ENCODE measurements around the gene EMC9.

DNA sequence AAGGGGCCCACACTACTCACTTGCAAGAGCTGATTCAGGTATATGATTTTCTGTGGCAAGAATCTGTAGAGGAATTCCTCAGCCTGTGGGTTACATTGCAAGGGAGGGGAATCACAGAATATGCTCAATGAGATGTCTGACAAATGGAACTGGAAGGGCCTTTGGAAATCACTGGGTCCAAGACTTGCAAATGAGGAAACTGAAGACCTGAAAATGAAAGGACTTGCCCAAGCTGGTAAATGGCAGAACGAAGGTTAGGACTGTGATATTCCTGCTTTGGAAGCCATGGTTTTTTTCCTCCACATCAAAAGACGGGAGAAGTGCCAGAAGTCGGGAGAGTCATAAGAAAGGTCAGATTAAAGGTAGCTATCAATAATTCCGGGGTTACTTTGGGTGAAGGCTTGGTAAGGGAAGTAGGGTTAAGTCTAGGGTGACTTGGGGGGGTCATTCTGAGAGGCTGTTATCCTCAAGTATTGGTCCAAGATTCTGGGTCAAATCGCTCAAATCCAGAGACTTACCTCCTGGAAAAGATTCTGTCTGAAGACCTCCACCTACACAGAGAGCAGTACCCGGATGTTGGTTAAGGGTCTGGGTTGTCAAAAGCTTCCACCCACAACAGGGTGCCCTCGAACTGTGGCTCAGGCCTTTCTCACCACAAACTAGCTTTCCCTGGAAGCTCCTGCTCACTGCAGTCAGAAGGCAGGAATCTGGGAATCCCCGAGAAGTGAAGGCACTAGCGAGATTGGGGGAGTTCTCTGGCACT, 4.5 kb upstream of the EMC9 start:
- TF ChIP-seq POLR2AphosphoS5 (IDR thresholded peaks at IDR 0.05; ENCODE audit: borderline replicate concordance, low read depth, low read length): no peak
- TF ChIP-seq EZH2 (IDR thresholded peaks at IDR 0.05): no peak
